Caco-2 (cell line): ENCODE data around the gene ZNF318. TPM values are rescaled to one million over a fixed set of nuclear protein-coding genes. Genes with fewer than 3 reads are reported as not detected.

Source experiments
- BruUV-seq: library from RNA; stranded (reverse); fragments of 400-500 nt; replicated peaks from 2 replicates; lab custom pipeline; 2021; lab: Mats Ljungman, UMichigan
- CTCF ChIA-PET: fragments of 300-600 bp; sonication (Branson Sonifier 250); formaldehyde crosslinking; loops from one replicate; lab custom pipeline; 2022; ENCODE audit warnings: antibody characterized with exemption; lab: Charles Lee
- POLR2A ChIA-PET: fragments of 300-600 bp; sonication (Branson Sonifier 250); formaldehyde crosslinking; loops from one replicate; lab custom pipeline; 2022; ENCODE audit warnings: antibody characterized with exemption; lab: Charles Lee
- DNase-seq, 2 experiments: peaks; one replicate each; pipeline versions ENCODE4 v3.0.0 to v3.0.0-alpha.2; 2020 to 2022
- H3K27me3 ChIP-seq: replicated peaks from 2 replicates; pipeline ENCODE4 v1.6.0; 2011; ENCODE audit warnings: low read length; ENCODE audit not compliant: control insufficient read depth, insufficient read depth
- H3K36me3 ChIP-seq: 2 replicates; pipeline ENCODE4 v1.5.1; 2011; ENCODE audit warnings: low read length; ENCODE audit not compliant: control insufficient read depth, insufficient read depth
- H3K4me1 ChIP-seq: fragments of 250-450 bp; sonication (Bioruptor Pico); 2 replicates; pipeline ENCODE4 v1.5.1; 2020; ENCODE audit warnings: mild to moderate bottlenecking
- H3K4me3 ChIP-seq: 2 replicates; pipeline ENCODE4 v1.5.1; 2011; ENCODE audit warnings: low read depth, mild to moderate bottlenecking, control low read depth, low read length
- H3K9me3 ChIP-seq: fragments of 250-450 bp; sonication (Bioruptor Pico); 2 replicates; pipeline ENCODE4 v1.5.1; 2020; ENCODE audit warnings: mild to moderate bottlenecking, moderate library complexity
- H3K27ac Mint-ChIP-seq: one replicate; pipeline ENCODE4 v1.8.0; 2022; ENCODE audit warnings: mixed read lengths; ENCODE audit not compliant: unreplicated experiment
- H3K27me3 Mint-ChIP-seq: one replicate; pipeline ENCODE4 v1.8.0; 2022; ENCODE audit warnings: mixed read lengths; ENCODE audit not compliant: insufficient read depth, unreplicated experiment
- H3K36me3 Mint-ChIP-seq: one replicate; pipeline ENCODE4 v1.8.0; 2022; ENCODE audit warnings: mild to moderate bottlenecking, mixed read lengths; ENCODE audit not compliant: insufficient read depth, unreplicated experiment
- H3K4me1 Mint-ChIP-seq: one replicate; pipeline ENCODE4 v1.8.0; 2022; ENCODE audit warnings: low read depth, mixed read lengths; ENCODE audit not compliant: unreplicated experiment
- H3K4me3 Mint-ChIP-seq: one replicate; pipeline ENCODE4 v1.8.0; 2022; ENCODE audit warnings: mild to moderate bottlenecking, moderate library complexity, mixed read lengths; ENCODE audit not compliant: unreplicated experiment
- H3K9me3 Mint-ChIP-seq: one replicate; pipeline ENCODE4 v1.8.0; 2022; ENCODE audit warnings: mixed read lengths; ENCODE audit not compliant: unreplicated experiment
- intact Hi-C: fragments of 100-400 bp; cut with micrococcal nuclease; formaldehyde crosslinking; loops from one replicate; pipeline ENCODE4 v1.10.0; 2022; ENCODE audit not compliant: unreplicated experiment
- total RNA-seq: library from RNA; stranded (reverse); gene quantifications from 2 replicates; pipeline ENCODE4 v1.2.3, GENCODE V29; 2022
- TF ChIP-seq, protein P1 (sequence below), 2 experiments: fragments of 200-600 bp in 1 of 2; IDR thresholded peaks; 1 replicate in 1 of 2; 2 replicates in 1 of 2; pipeline versions ENCODE4 v1.5.1 to v1.8.0; 2011 to 2022; ENCODE audit warnings: antibody characterized with exemption in 1 of 2, control low read depth in 1 of 2, inconsistent platforms in 1 of 2, low read depth in 1 of 2, low read length in 1 of 2, mild to moderate bottlenecking in 1 of 2, moderate library complexity in 1 of 2; ENCODE audit not compliant: insufficient read depth in 1 of 2, severe bottlenecking in 1 of 2, unreplicated experiment in 1 of 2

The ZNF318 gene
- total RNA-seq, 1 experiment from 2014 or later, result 11.7 TPM

DNA sequence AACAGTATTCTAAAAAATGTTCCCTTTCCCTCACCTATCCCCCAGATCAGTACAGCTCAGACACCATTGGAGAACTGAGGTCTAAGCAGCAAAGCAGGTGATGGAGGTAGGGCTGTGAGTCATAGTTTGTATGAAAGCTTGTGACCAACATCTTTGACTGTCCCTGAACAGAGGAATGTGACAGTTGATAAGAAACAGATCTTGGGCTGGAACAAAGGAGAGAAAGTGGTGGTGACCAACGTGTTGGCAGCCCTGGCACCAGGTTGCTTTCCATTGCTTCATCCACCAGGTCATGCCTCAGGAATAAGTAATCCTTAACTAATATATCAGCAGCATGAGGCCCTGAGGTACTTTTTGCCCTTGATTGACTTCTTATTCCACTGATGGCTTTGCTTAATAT is 40.9 kb downstream of the ZNF318 start:
- peaks cover 3% of the 10 kb centered on the region for H3K27me3 Mint-ChIP-seq
- no peaks in the 10 kb centered on the region for H3K4me1 Mint-ChIP-seq
- CTCF ChIA-PET, result interaction anchor here (1.1 kb wide), 1 partner anchor 99 kb away, joined by 3 read pairs; the partner anchor contains the start of gene DNPH1
- intact Hi-C loops, result no loop called here
- TF ChIP-seq, protein P1, sequence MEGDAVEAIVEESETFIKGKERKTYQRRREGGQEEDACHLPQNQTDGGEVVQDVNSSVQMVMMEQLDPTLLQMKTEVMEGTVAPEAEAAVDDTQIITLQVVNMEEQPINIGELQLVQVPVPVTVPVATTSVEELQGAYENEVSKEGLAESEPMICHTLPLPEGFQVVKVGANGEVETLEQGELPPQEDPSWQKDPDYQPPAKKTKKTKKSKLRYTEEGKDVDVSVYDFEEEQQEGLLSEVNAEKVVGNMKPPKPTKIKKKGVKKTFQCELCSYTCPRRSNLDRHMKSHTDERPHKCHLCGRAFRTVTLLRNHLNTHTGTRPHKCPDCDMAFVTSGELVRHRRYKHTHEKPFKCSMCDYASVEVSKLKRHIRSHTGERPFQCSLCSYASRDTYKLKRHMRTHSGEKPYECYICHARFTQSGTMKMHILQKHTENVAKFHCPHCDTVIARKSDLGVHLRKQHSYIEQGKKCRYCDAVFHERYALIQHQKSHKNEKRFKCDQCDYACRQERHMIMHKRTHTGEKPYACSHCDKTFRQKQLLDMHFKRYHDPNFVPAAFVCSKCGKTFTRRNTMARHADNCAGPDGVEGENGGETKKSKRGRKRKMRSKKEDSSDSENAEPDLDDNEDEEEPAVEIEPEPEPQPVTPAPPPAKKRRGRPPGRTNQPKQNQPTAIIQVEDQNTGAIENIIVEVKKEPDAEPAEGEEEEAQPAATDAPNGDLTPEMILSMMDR (IDR thresholded peaks at IDR 0.05; ENCODE audit: insufficient read depth in 1 of 2, low read depth in 1 of 2, low read length in 1 of 2, severe bottlenecking in 1 of 2, unreplicated experiment in 1 of 2), result no peak
- peak overlapping the region; percentile 49 for H3K27ac Mint-ChIP-seq
- POLR2A ChIA-PET, result no interaction called here
- Histone ChIP-seq H3K36me3 (no peaks in the 10 kb centered on the region), H3K27me3 (no peaks in the 10 kb centered on the region), H3K4me3 (no peak overlapping the region), H3K9me3 (no peaks in the 10 kb centered on the region), H3K4me1 (no peaks in the 10 kb centered on the region)
- H3K9me3 Mint-ChIP-seq, result no peaks in the 10 kb centered on the region
- H3K36me3 Mint-ChIP-seq, result no peaks in the 10 kb centered on the region
- H3K4me3 Mint-ChIP-seq, result no peak overlapping the region
- no TSS peak for BruUV-seq
- DNase-seq, result peak in 1 of 2 experiments; percentile 13

DNA sequence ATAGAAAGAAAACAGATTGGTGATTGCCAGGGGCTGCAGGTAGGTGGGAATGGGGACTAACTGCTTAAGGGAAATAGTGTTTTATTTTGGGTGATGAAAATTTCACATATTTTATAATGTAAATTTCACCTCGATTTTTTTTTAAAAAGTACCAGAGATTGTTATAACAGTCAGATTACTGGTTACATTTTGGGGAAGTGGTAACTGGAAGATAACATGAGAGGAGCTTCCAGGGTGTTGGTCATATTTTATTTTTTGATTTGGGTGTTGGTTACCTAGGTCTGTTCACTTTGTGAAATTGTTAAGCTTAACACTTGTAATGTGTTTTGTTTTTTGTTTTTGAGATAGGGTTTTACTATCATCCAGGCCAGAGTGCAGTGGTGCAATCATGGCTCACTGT is 43.6 kb downstream of the ZNF318 start:
- no peaks in the 10 kb centered on the region for H3K9me3 ChIP-seq
- H3K4me1 ChIP-seq, result no peaks in the 10 kb centered on the region
- Mint-ChIP-seq H3K4me3 (no peak overlapping the region), H3K4me1 (no peaks in the 10 kb centered on the region), H3K9me3 (no peaks in the 10 kb centered on the region), H3K36me3 (no peaks in the 10 kb centered on the region), H3K27ac (no peak overlapping the region), H3K27me3 (no peaks in the 10 kb centered on the region)
- POLR2A ChIA-PET, result no interaction called here
- DNase-seq, result no peak
- BruUV-seq, result no TSS peak
- no peaks in the 10 kb centered on the region for H3K27me3 ChIP-seq
- H3K36me3 ChIP-seq, result no peaks in the 10 kb centered on the region
- H3K4me3 ChIP-seq, result no peak overlapping the region
- TF ChIP-seq, protein P1 (IDR thresholded peaks at IDR 0.05; ENCODE audit: insufficient read depth in 1 of 2, low read depth in 1 of 2, low read length in 1 of 2, severe bottlenecking in 1 of 2, unreplicated experiment in 1 of 2), result no peak
- CTCF ChIA-PET, result interaction anchor here (0.6 kb wide), 1 partner anchor 156 kb away, joined by 5 read pairs; no protein-coding TSS in a partner anchor
- intact Hi-C loops, result no loop called here

DNA sequence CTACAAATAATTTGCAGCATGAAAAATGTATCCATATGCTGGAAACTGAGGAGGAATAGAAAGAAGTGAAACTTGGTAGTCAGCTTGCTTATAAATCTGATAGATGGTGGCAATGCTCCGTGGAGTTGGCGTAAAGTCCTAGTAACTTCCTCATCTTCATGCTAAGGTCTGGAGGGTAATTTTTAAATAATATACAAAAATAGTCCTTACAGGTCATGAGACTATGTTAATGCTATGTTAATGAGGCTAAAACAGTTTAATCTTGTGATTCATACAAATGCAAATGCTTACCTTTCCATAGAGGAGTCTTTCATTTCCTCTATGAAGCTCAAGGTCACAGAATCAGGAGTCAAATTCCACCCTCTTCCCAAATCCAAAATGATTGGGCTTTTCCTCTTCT is 51.4 kb downstream of the ZNF318 start:
- intact Hi-C loops, result no loop called here
- TF ChIP-seq, protein P1 (IDR thresholded peaks at IDR 0.05; ENCODE audit: insufficient read depth in 1 of 2, low read depth in 1 of 2, low read length in 1 of 2, severe bottlenecking in 1 of 2, unreplicated experiment in 1 of 2), result no peak
- no peaks in the 10 kb centered on the region for H3K9me3 ChIP-seq
- BruUV-seq, result no TSS peak
- Mint-ChIP-seq H3K4me1 (no peaks in the 10 kb centered on the region), H3K27me3 (peaks cover 3% of the 10 kb centered on the region), H3K27ac (no peak overlapping the region), H3K36me3 (no peaks in the 10 kb centered on the region), H3K4me3 (no peak overlapping the region), H3K9me3 (no peaks in the 10 kb centered on the region)
- H3K27me3 ChIP-seq, result no peaks in the 10 kb centered on the region
- no peaks in the 10 kb centered on the region for H3K4me1 ChIP-seq
- CTCF ChIA-PET, result no interaction called here
- H3K36me3 ChIP-seq, result no peaks in the 10 kb centered on the region
- no peak for DNase-seq
- H3K4me3 ChIP-seq, result no peak overlapping the region
- POLR2A ChIA-PET, result no interaction called here
